CD14-positive monocyte (primary cell): Measurements from ENCODE around the gene LKAAEAR1. TPM values are rescaled to one million over a fixed set of nuclear protein-coding genes. Genes with fewer than 3 reads are reported as not detected.

Experiments
- DNase-seq, 3 donors: peaks; one replicate each; pipeline ENCODE4 v3.0.0-alpha.2; 2011 to 2022
- H2AFZ ChIP-seq: 2 replicates; pipeline ENCODE4 v1.6.0; 2012; ENCODE audit warnings: mild to moderate bottlenecking, low read depth, low read length, inconsistent platforms; ENCODE audit not compliant: insufficient read depth, poor library complexity, severe bottlenecking
- H3K27ac ChIP-seq, 2 donors: 1 replicate in 1 of 2; 2 replicates in 1 of 2; pipeline ENCODE4 v1.5.1; 2012 to 2013; ENCODE audit warnings: low read length in 2 of 2, control low read depth in 1 of 2, inconsistent platforms in 1 of 2, low read depth in 1 of 2, mild to moderate bottlenecking in 1 of 2
- H3K27me3 ChIP-seq, 2 donors: one replicate each; pipeline versions ENCODE4 v1.6.0 to v1.6.1; 2011 to 2013; ENCODE audit warnings: low read length in 2 of 2; ENCODE audit not compliant: control insufficient read depth in 2 of 2, insufficient read depth in 2 of 2
- H3K36me3 ChIP-seq, 2 donors: replicated peaks in 1 of 2; 1 replicate in 1 of 2; 2 replicates in 1 of 2; pipeline versions ENCODE4 v1.5.1 to v1.6.1; 2012 to 2013; ENCODE audit warnings: low read length in 2 of 2, control low read depth in 1 of 2, inconsistent platforms in 1 of 2, mild to moderate bottlenecking in 1 of 2; ENCODE audit not compliant: insufficient read depth in 2 of 2, control insufficient read depth in 1 of 2
- H3K4me1 ChIP-seq, 2 donors: 1 replicate in 1 of 2; 2 replicates in 1 of 2; pipeline versions ENCODE4 v1.5.1 to v1.6.1; 2012 to 2013; ENCODE audit warnings: low read length in 2 of 2, control low read depth in 1 of 2, inconsistent platforms in 1 of 2, mild to moderate bottlenecking in 1 of 2, moderate library complexity in 1 of 2; ENCODE audit not compliant: insufficient read depth in 2 of 2, control insufficient read depth in 1 of 2
- H3K4me2 ChIP-seq: replicated peaks from 2 replicates; pipeline ENCODE3; 2012; ENCODE audit warnings: low read length, moderate library complexity, mild to moderate bottlenecking; ENCODE audit not compliant: poor library complexity, severe bottlenecking; ENCODE audit errors: extremely low read depth
- H3K4me3 ChIP-seq, 3 experiments: fragments of 200-600 bp in 1 of 3; sonication (generic) in 1 of 3; replicated peaks in 1 of 3; 1 replicate in 2 of 3; 2 replicates in 1 of 3; pipeline ENCODE4 v1.5.1; 2011 to 2013; ENCODE audit warnings: low read length in 3 of 3, mild to moderate bottlenecking in 3 of 3, control low read depth in 2 of 3, low read depth in 2 of 3, inconsistent platforms in 1 of 3, moderate library complexity in 1 of 3
- H3K79me2 ChIP-seq: 2 replicates; pipeline ENCODE4 v1.6.0; 2012; ENCODE audit warnings: mild to moderate bottlenecking, control low read depth, inconsistent platforms, low read length, moderate library complexity; ENCODE audit not compliant: insufficient read depth
- H3K9ac ChIP-seq: 2 replicates; pipeline ENCODE4 v1.6.0; 2017; ENCODE audit warnings: low read length, mild to moderate bottlenecking; ENCODE audit not compliant: insufficient read depth, poor library complexity, severe bottlenecking
- H3K9me3 ChIP-seq, 2 donors: replicated peaks in 1 of 2; 1 replicate in 1 of 2; 2 replicates in 1 of 2; pipeline versions ENCODE4 v1.5.1 to v1.6.1; 2012 to 2013; ENCODE audit warnings: low read length in 2 of 2, control low read depth in 1 of 2; ENCODE audit not compliant: control insufficient read depth in 1 of 2, insufficient read depth in 1 of 2
- H4K20me1 ChIP-seq: 2 replicates; pipeline ENCODE4 v1.6.0; 2012; ENCODE audit warnings: mild to moderate bottlenecking, low read length, control low read depth, moderate library complexity; ENCODE audit not compliant: insufficient read depth
- H3K27ac Mint-ChIP-seq, 7 donors: one replicate each; pipeline ENCODE4 v1.8.0; 2020; ENCODE audit warnings: mild to moderate bottlenecking in 7 of 7, mixed read lengths in 7 of 7, moderate library complexity in 6 of 7, inconsistent platforms in 2 of 7
- H3K27me3 Mint-ChIP-seq, 3 donors: one replicate each; pipeline ENCODE4 v1.8.0; 2021 to 2022; ENCODE audit warnings: low read depth in 3 of 3, mild to moderate bottlenecking in 3 of 3, mixed read lengths in 3 of 3, moderate library complexity in 3 of 3, inconsistent platforms in 1 of 3
- H3K36me3 Mint-ChIP-seq, 2 donors: one replicate each; pipeline ENCODE4 v1.8.0; 2020; ENCODE audit warnings: mixed read lengths in 2 of 2, inconsistent platforms in 1 of 2, mild to moderate bottlenecking in 1 of 2
- H3K4me1 Mint-ChIP-seq: one replicate; pipeline ENCODE4 v1.8.0; 2020; ENCODE audit warnings: mild to moderate bottlenecking, mixed read lengths
- H3K4me3 Mint-ChIP-seq, 2 donors: one replicate each; pipeline ENCODE4 v1.8.0; 2020; ENCODE audit warnings: mild to moderate bottlenecking in 2 of 2, mixed read lengths in 2 of 2, moderate library complexity in 1 of 2
- H3K9me3 Mint-ChIP-seq, 7 donors: one replicate each; pipeline ENCODE4 v1.8.0; 2020 to 2022; ENCODE audit warnings: mixed read lengths in 7 of 7, mild to moderate bottlenecking in 6 of 7, moderate library complexity in 6 of 7, inconsistent platforms in 2 of 7
- CTCF ChIP-seq: fragments of 200-600 bp; IDR thresholded peaks from one replicate; pipeline ENCODE4 v1.8.0; 2022; ENCODE audit warnings: antibody characterized with exemption, mild to moderate bottlenecking
- WGBS: methylation state at CpG from one replicate; pipeline ENCODE4 v1.1.5; 2013; ENCODE audit warnings: missing lambda C conversion rate; ENCODE audit not compliant: insufficient coverage; 5-methylcytosine and 5-hydroxymethylcytosine counted together
- intact Hi-C, 2 donors: fragments of 100-400 bp; cut with micrococcal nuclease; formaldehyde crosslinking; loops; one replicate each; pipeline versions ENCODE4 v1.15.0 to v1.15.1; 2023
- polyA plus RNA-seq, 3 donors: library from polyadenylated mRNA; depleted of rRNA in 1 of 3; unstranded in 2 of 3; stranded (reverse) in 1 of 3; fragments of 300-500 nt in 2 of 3; fragments of >200 nt in 1 of 3; fragmentation: Illumina TruSeq in 2 of 3; gene quantifications; 1 replicate in 2 of 3; 2 replicates in 1 of 3; pipeline ENCODE4 v1.2.3, GENCODE V29; 2012 to 2021

LKAAEAR1 gene
- polyA plus RNA-seq, 3 donors = 0.61 to 0.86 (median 0.64) TPM

GRCh38 chr20:64101731-64102621 is 17.8 kb upstream of the LKAAEAR1 start:
- H3K27ac ChIP-seq = no peak overlapping the region
- Mint-ChIP-seq H3K27me3 (peaks cover 30 to 39% (median 37%) of the 10 kb centered on the region in 3 donors), H3K4me3 (peak overlapping the region; percentile 49 to 82), H3K27ac (no peak overlapping the region), H3K9me3 (peaks cover 0 to 2% (median 0%) of the 10 kb centered on the region in 7 donors), H3K36me3 (peaks cover 33 to 40% of the 10 kb centered on the region in 2 donors), H3K4me1 (peaks cover 6% of the 10 kb centered on the region)
- H3K36me3 ChIP-seq = peaks cover 32 to 35% of the 10 kb centered on the region in 2 donors
- intact Hi-C loops = no loop called here
- peaks cover 6 to 33% of the 10 kb centered on the region in 2 donors for H3K27me3 ChIP-seq
- 0% methylated on average over 43 of the region's 64 CpGs for WGBS
- peak; percentile 91 for TF ChIP-seq CTCF
- H3K4me1 ChIP-seq = peaks cover 4 to 7% of the 10 kb centered on the region in 2 donors
- H4K20me1 ChIP-seq = peaks cover 20% of the 10 kb centered on the region
- peak in 2 of 3 donors; percentile 29 to 46 for DNase-seq
- no peak overlapping the region for H2AFZ ChIP-seq
- H3K4me2 ChIP-seq = peak overlapping the region; percentile 22
- peak overlapping the region in 1 of 3 experiments; percentile 1 for H3K4me3 ChIP-seq
- H3K9ac ChIP-seq = no peak overlapping the region
- no peaks in the 10 kb centered on the region for H3K79me2 ChIP-seq
- H3K9me3 ChIP-seq = no peaks in the 10 kb centered on the region

GRCh38 chr20:64100946-64101688 is 16.9 kb upstream of the LKAAEAR1 start:
- H3K79me2 ChIP-seq = no peaks in the 10 kb centered on the region
- H3K9me3 ChIP-seq = no peaks in the 10 kb centered on the region
- peak overlapping the region in 1 of 2 donors; percentile 82 for H3K4me3 Mint-ChIP-seq
- H2AFZ ChIP-seq = no peak overlapping the region
- no peak overlapping the region for H3K27ac Mint-ChIP-seq
- H3K4me2 ChIP-seq = no peak overlapping the region
- peaks cover 20% of the 10 kb centered on the region for H4K20me1 ChIP-seq
- H3K27me3 Mint-ChIP-seq = peaks cover 30 to 37% (median 33%) of the 10 kb centered on the region in 3 donors
- H3K27me3 ChIP-seq = peaks cover 6 to 33% of the 10 kb centered on the region in 2 donors
- peaks cover 40 to 49% of the 10 kb centered on the region in 2 donors for H3K36me3 Mint-ChIP-seq
- peaks cover 41 to 44% of the 10 kb centered on the region in 2 donors for H3K36me3 ChIP-seq
- no peak for DNase-seq
- peaks cover 4 to 7% of the 10 kb centered on the region in 2 donors for H3K4me1 ChIP-seq
- H3K4me3 ChIP-seq = no peak overlapping the region
- H3K9me3 Mint-ChIP-seq = peaks cover 2 to 9% (median 5%) of the 10 kb centered on the region in 7 donors
- H3K9ac ChIP-seq = no peak overlapping the region
- 91% methylated on average over 7 of the region's 9 CpGs for WGBS
- H3K27ac ChIP-seq = no peak overlapping the region
- TF ChIP-seq CTCF = no peak
- intact Hi-C loops = no loop called here
- peaks cover 6% of the 10 kb centered on the region for H3K4me1 Mint-ChIP-seq
